Right lobe of liver (tissue), 4 donors: ENCODE measurements around the gene ZNF701.

Experiments
- CTCF ChIP-seq, 4 donors: fragments of 200-600 bp in 3 of 4; fragments of 450-650 bp in 1 of 4; IDR thresholded peaks; one replicate each; pipeline versions ENCODE4 v1.5.1 to v1.8.0; 2016 to 2022; ENCODE audit warnings: antibody characterized with exemption in 4 of 4, mild to moderate bottlenecking in 2 of 4
- POLR2A ChIP-seq: fragments of 450-650 bp; IDR thresholded peaks from one replicate; pipeline ENCODE4 v1.6.1; 2017; ENCODE audit warnings: antibody characterized with exemption, mild to moderate bottlenecking
- donor health status: DM: no; HTN: no; CAD: no.
- donor health status: DM: no; HTN: no; CAD: no.
- donor health status: DM: no; HTN: yes; CAD: no.

GRCh38 chr19:52566121-52566520 is 4.0 kb upstream of the ZNF701 start:
- TF ChIP-seq CTCF (IDR thresholded peaks at IDR 0.05) (no peak), POLR2A (no peak)
